Activated B cell treated with CpG ODN at 0.5 μM for 24 hours (primary cell): ENCODE measurements around the gene CCHCR1. TPM values are rescaled to one million over a fixed set of nuclear protein-coding genes. Genes with fewer than 3 reads are reported as not detected.

Experiments
- ATAC-seq: fragments of 200-7000 bp; cut with Tn5 transposase; one replicate; pipeline ENCODE4 v1.10.0; 2021; ENCODE audit warnings: low read depth, mild to moderate bottlenecking, moderate library complexity
- CTCF ChIA-PET: fragments of 350-600 bp; sonication (Branson Sonifier 250); formaldehyde crosslinking; loops from one replicate; lab custom pipeline; 2021; ENCODE audit warnings: antibody characterized with exemption; lab: Charles Lee
- POLR2A ChIA-PET: fragments of 350-600 bp; sonication (Branson Sonifier 250); formaldehyde crosslinking; loops from one replicate; lab custom pipeline; 2021; ENCODE audit warnings: antibody characterized with exemption; lab: Charles Lee
- DNase-seq: peaks from one replicate; pipeline ENCODE4 v3.0.0; 2022
- H3K27ac Mint-ChIP-seq: one replicate; pipeline ENCODE4 v1.8.0; 2020; ENCODE audit warnings: mixed read lengths
- H3K27me3 Mint-ChIP-seq: one replicate; pipeline ENCODE4 v1.8.0; 2021; ENCODE audit warnings: mixed read lengths
- H3K36me3 Mint-ChIP-seq: one replicate; pipeline ENCODE4 v1.8.0; 2021; ENCODE audit warnings: low read depth, mixed read lengths
- H3K4me1 Mint-ChIP-seq: one replicate; pipeline ENCODE4 v1.8.0; 2021; ENCODE audit warnings: mixed read lengths
- H3K4me3 Mint-ChIP-seq: one replicate; pipeline ENCODE4 v1.8.0; 2020; ENCODE audit warnings: mild to moderate bottlenecking, mixed read lengths
- H3K9me3 Mint-ChIP-seq: one replicate; pipeline ENCODE4 v1.8.0; 2020; ENCODE audit warnings: mixed read lengths
- intact Hi-C: fragments of 100-400 bp; cut with micrococcal nuclease; formaldehyde crosslinking; loops from one replicate; pipeline ENCODE4 v1.15.1; 2024
- total RNA-seq: library from RNA; stranded (reverse); gene quantifications from 2 replicates; pipeline ENCODE4 v1.2.3, GENCODE V29; 2022
- TF ChIP-seq, protein P1 (sequence below): fragments of 200-600 bp; IDR thresholded peaks from one replicate; pipeline ENCODE4 v1.8.0; 2022; ENCODE audit warnings: antibody characterized with exemption, mild to moderate bottlenecking

CCHCR1 gene
- total RNA-seq, 1 donor from 2014 or later, result 37.6 TPM

DNA sequence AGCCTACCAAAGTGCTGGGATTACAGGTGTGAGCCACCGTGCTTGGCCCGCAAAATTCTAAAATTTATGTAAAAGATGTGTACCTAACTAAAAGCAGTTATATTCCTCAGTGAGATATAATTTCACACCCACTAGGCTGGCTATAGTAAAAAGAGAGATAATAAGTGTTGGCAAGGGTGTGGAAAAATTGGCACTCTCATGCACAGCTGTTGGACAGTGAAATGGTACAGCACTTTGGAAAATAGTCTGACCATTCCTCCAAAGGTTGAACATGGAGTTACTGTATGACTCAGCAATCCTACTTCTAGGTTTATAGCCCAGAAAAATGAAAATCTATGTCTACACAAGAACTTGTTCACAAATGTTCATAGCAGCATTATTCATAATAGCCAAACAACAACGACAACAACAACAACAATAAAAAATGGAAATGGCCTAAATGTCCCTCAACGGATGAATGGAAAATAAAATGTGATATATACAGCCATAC lies 59.1 kb downstream of the CCHCR1 start:
- no peak for ATAC-seq
- Mint-ChIP-seq H3K9me3 (no peaks in the 10 kb centered on the region), H3K4me1 (peaks cover 17% of the 10 kb centered on the region), H3K27ac (no peak overlapping the region), H3K36me3 (no peaks in the 10 kb centered on the region), H3K4me3 (no peak overlapping the region), H3K27me3 (peaks cover 3% of the 10 kb centered on the region)
- no peak for DNase-seq
- intact Hi-C loops, result no loop called here
- ChIA-PET CTCF (no interaction called here), POLR2A (no interaction called here)
- TF ChIP-seq, protein P1, sequence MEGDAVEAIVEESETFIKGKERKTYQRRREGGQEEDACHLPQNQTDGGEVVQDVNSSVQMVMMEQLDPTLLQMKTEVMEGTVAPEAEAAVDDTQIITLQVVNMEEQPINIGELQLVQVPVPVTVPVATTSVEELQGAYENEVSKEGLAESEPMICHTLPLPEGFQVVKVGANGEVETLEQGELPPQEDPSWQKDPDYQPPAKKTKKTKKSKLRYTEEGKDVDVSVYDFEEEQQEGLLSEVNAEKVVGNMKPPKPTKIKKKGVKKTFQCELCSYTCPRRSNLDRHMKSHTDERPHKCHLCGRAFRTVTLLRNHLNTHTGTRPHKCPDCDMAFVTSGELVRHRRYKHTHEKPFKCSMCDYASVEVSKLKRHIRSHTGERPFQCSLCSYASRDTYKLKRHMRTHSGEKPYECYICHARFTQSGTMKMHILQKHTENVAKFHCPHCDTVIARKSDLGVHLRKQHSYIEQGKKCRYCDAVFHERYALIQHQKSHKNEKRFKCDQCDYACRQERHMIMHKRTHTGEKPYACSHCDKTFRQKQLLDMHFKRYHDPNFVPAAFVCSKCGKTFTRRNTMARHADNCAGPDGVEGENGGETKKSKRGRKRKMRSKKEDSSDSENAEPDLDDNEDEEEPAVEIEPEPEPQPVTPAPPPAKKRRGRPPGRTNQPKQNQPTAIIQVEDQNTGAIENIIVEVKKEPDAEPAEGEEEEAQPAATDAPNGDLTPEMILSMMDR, result no peak

DNA sequence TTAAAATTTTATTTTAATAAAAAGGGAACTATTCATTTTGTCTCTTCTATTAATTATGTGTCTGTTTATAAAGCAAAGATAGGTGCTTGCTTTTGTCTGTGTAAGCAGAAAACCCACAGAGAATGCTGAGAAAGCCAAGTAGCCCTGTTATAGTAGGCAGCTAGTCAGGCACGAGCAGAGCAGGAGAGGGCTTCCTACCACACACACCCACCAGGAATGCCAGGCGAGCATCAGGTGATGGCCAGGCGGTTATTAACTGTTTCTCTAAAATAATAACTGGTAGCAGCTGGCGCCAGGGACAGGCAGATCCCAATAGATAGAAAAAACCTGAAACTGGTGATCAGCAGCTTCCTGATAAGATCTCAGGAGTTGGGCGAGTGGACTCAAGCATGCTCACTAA lies 60.9 kb downstream of the CCHCR1 start:
- no peak overlapping the region for H3K27ac Mint-ChIP-seq
- no peaks in the 10 kb centered on the region for H3K36me3 Mint-ChIP-seq
- ChIA-PET POLR2A (no interaction called here), CTCF (interaction anchor here (1.2 kb wide), 1 partner anchor 9 kb away, joined by 3 read pairs; no protein-coding TSS in a partner anchor)
- H3K9me3 Mint-ChIP-seq, result no peaks in the 10 kb centered on the region
- no peaks in the 10 kb centered on the region for H3K27me3 Mint-ChIP-seq
- H3K4me1 Mint-ChIP-seq, result peaks cover 17% of the 10 kb centered on the region
- TF ChIP-seq, protein P1, result no peak
- ATAC-seq, result no peak
- intact Hi-C loops, result no loop called here
- DNase-seq, result no peak
- no peak overlapping the region for H3K4me3 Mint-ChIP-seq

DNA sequence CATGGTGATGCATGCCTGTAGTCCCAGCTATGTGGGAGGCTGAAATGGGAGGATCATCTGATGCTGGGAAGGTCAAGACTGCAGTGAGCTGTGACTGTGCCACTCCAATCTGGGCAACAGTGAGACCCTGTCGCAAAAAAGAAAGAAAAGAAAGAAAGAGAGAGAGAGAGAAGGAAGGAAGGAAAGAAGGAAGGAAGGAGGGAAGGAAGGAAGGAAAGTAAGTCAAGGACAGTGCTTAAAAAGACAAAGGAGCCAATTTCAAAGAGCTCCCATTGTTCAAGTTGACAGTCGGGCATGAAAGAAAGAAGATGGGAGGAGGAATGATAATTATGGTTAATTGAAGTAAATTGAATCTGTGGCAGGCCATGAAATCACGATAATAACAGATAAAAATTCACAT lies 61.4 kb downstream of the CCHCR1 start:
- TF ChIP-seq, protein P1, result no peak
- intact Hi-C loops, result no loop called here
- peaks cover 17% of the 10 kb centered on the region for H3K4me1 Mint-ChIP-seq
- no peaks in the 10 kb centered on the region for H3K36me3 Mint-ChIP-seq
- H3K4me3 Mint-ChIP-seq, result no peak overlapping the region
- ATAC-seq (no peak), DNase-seq (no peak)
- ChIA-PET CTCF (interaction anchor here (1.2 kb wide), 1 partner anchor 9 kb away, joined by 3 read pairs; no protein-coding TSS in a partner anchor), POLR2A (no interaction called here)
- H3K27ac Mint-ChIP-seq, result no peak overlapping the region
- no peaks in the 10 kb centered on the region for H3K27me3 Mint-ChIP-seq
- no peaks in the 10 kb centered on the region for H3K9me3 Mint-ChIP-seq

DNA sequence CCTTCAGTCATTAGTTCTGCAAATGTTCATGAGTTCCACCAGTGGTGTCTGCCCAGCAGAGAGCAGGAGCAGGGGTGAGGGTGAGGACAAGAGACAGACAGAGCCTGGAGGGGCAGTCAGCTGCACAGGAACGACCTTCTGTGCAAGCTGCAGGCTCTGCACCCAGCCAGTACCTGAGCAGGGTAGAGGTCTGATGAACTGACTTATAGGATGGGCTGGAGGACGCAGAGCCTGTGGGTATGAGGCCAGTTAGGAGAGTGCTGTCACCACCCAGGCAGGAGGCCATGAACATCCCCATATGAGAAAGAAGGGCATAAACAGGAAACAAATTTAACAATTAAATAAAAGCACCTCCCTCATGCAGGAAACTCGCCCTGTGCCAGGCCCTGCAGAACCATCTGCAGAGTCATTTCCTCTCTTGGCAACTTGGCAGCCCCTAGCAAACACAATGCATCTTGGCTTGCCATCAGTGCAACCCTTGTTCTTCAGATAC lies 63.2 kb downstream of the CCHCR1 start:
- no peak for DNase-seq
- Mint-ChIP-seq H3K4me3 (no peak overlapping the region), H3K4me1 (peaks cover 17% of the 10 kb centered on the region), H3K9me3 (no peaks in the 10 kb centered on the region), H3K27ac (peak overlapping the region; percentile 62), H3K27me3 (no peaks in the 10 kb centered on the region), H3K36me3 (no peaks in the 10 kb centered on the region)
- TF ChIP-seq, protein P1, result no peak
- POLR2A ChIA-PET, result no interaction called here
- CTCF ChIA-PET, result interaction anchor here (0.9 to 1.7 kb wide), 4 partner anchors 8 to 180 kb away, joined by 3 to 12 read pairs (median 4); partner anchors contain the start of gene VARS2
- peak; percentile 45 for ATAC-seq
- intact Hi-C loops, result no loop called here

DNA sequence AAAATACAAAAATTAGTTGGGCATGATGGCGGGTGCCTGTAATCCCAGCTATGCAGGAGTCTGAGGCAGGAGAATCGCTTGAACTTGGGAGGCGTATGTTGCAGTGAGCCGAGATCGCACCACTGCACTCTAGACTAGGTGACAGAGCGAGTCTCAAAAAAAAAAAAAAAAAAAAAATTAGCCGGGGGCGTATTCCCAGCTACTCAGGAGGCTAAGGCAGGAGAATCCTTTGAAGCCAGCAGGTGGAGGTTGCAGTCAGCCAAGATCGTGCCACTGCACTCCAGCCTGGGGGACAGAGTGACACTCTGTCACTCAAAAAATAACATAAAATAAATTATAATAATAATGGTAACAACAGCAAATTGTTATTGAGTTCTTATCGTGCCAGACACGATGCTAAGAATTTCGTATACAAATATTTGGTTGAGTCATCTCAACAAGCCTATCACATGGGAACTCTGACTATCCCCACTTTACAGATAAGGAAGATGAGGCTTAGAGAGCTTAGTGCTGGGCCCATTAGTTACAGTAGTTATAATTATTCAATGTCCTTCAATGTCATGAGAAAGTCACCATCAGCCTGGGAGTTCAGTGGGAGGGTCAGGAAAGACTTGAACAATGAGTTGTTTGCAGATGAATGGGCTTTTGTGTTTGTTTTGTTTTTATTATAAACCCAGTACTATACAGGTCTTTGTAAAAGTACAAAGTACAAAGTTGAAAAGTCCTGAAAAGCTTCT lies 64.7 kb downstream of the CCHCR1 start:
- no peak for DNase-seq
- intact Hi-C loops, result no loop called here
- peaks cover 17% of the 10 kb centered on the region for H3K4me1 Mint-ChIP-seq
- CTCF ChIA-PET, result interaction anchor here (1.3 to 1.7 kb wide), 3 partner anchors 9 to 14 kb away, joined by 4 to 12 read pairs (median 5); no protein-coding TSS in a partner anchor
- H3K4me3 Mint-ChIP-seq, result no peak overlapping the region
- TF ChIP-seq, protein P1, result no peak
- no peak overlapping the region for H3K27ac Mint-ChIP-seq
- no peaks in the 10 kb centered on the region for H3K27me3 Mint-ChIP-seq
- no peak for ATAC-seq
- POLR2A ChIA-PET, result interaction anchor here (0.6 kb wide), 1 partner anchor 243 kb away, joined by 3 read pairs; no protein-coding TSS in a partner anchor
- H3K9me3 Mint-ChIP-seq, result no peaks in the 10 kb centered on the region
- no peaks in the 10 kb centered on the region for H3K36me3 Mint-ChIP-seq
